Measurements from ENCODE around the gene PIM3. TPM values are rescaled to one million over a fixed set of nuclear protein-coding genes. Genes with fewer than 3 reads are reported as not detected.
A peak's percentile ranks its signal among the peaks of the same experiment; 100 is the strongest.

PIM3 gene
- total RNA-seq, 2 experiments from 2014 or later, result 202 to 210 TPM

DNA sequence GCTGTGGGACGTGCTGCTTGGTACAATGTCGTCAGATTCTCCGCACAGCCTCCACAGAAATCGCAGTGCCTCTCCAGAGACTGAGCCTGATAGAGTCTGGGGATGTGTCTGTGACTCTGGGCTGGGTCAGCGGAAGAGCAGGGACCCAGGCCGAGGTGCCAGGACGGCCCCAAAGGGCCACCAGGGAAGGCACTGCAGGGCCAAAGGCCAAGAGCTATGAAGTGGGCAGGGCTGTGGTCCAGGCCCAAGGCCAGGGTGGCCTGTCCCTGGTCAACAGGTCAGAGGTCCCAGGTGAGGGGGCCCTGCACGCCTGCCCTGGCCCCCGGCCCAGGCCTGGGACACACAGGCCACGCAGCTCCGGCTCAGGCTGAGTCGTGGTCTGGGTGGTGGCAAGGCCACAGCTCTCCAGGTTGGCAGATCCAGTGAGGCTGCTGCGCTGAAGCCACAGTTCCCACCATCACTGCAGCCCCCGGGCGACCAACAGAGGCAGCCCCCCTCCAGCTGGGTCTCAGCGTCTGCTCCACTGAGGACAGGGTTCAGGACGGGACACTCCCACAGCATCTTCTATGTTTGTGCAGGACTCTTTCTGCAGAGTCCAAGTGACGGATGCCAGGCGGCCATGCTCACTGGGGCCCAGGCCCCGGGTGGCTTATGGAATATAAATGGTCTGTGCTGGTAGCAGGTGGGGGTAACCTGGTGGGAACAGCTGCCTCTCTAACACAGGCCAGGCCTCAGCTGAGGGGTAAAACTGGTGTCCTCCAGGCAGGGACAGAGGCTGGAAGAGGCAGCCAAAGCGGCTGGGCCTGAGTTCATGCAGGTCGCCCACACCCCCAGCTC lies 4.8 kb upstream of the PIM3 start:
- intact Hi-C loops (cut with micrococcal nuclease), result no loop called here
- H3K27ac Mint-ChIP-seq, result no peak overlapping the region
- H3K9me3 Mint-ChIP-seq, result no peaks in the 10 kb centered on the region
- no peak for DNase-seq
- peaks cover 6% of the 10 kb centered on the region for H3K4me1 Mint-ChIP-seq (ENCODE audit: low read depth)
- no peaks in the 10 kb centered on the region for H3K36me3 Mint-ChIP-seq (ENCODE audit: low read depth)
- H3K27me3 Mint-ChIP-seq (ENCODE audit: low read depth), result no peaks in the 10 kb centered on the region
- no peak overlapping the region for H3K4me3 Mint-ChIP-seq
- CTCF ChIA-PET, result interaction anchor here (0.6 to 0.8 kb wide), 2 partner anchors 75 to 135 kb away, joined by 3 to 4 read pairs; no protein-coding TSS in a partner anchor

DNA sequence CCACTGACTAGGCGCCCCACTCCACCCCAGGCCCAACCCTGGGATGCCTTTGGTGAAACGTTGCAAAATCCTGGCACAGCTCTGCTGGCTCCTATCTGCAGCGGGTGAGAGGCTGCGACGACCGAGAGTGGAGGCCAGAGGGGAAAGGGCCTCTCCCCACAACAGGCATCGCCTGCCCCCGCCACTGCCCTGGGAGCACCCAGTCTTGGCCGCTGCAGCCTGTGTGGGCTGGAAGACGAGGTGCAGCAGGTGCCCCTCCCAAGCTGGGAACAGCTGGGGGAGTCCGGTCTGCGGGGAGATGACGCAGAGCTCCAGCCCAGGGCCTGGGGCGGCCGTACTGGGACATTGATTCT lies 4.2 kb upstream of the PIM3 start:
- Mint-ChIP-seq H3K27ac (no peak overlapping the region), H3K4me3 (no peak overlapping the region), H3K27me3 (ENCODE audit: low read depth) (no peaks in the 10 kb centered on the region), H3K36me3 (ENCODE audit: low read depth) (peaks cover under 1% of the 10 kb centered on the region), H3K9me3 (no peaks in the 10 kb centered on the region), H3K4me1 (ENCODE audit: low read depth) (peaks cover 6% of the 10 kb centered on the region)
- CTCF ChIA-PET, result interaction anchor here (0.8 kb wide), 1 partner anchor 74 kb away, joined by 3 read pairs; no protein-coding TSS in a partner anchor
- intact Hi-C loops (cut with micrococcal nuclease), result no loop called here
- no peak for DNase-seq

DNA sequence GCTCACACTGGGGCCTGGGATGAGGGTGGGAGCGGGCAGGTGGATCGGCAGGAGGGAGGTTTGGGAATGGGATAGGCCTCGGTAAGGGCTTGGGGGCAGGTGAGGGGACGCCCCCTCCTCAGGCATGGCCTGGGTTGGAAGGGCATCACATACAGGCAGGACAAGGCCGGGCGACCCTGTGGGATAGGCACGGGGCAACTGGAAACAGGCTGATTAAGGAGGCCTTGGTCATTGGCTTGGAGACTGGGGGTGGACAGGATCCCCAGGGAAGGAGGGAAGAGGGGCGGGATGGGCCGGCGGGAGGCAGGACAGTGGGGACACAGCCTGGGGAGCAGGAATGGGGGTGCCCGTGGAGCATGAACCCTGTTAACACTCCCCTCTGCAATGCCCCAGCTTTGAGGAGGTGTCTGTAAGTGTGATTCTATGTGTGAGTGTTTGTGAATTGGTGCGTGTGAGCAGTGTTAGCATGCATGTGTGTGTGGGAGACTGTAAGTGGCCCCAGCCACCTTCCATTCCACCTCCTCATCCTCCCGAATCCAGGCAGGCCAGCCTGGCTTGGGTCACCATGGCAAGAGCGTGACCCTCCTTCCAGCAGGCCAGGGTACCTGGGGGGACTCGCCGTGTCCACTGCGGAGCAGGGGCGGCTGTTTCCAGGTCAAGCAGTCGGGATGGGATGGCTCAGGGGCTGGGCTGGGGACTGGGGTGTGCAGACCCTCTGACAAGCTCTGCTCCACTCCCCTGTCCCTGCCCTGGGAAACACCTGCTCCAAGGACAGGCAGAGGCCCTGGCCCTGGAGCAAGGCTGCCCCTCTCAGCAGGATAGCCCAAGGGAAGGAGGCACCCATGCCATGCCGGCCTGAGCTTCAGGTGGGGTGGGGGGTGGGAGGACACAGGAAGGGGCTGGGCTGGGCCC lies 3.4 kb upstream of the PIM3 start:
- no peak for DNase-seq
- CTCF ChIA-PET, result interaction anchor here (0.9 kb wide), 1 partner anchor 27 kb away, joined by 3 read pairs; no protein-coding TSS in a partner anchor
- intact Hi-C loops (cut with micrococcal nuclease), result no loop called here
- H3K4me1 Mint-ChIP-seq (ENCODE audit: low read depth), result peaks cover 6% of the 10 kb centered on the region
- H3K27me3 Mint-ChIP-seq (ENCODE audit: low read depth), result no peaks in the 10 kb centered on the region
- H3K9me3 Mint-ChIP-seq, result no peaks in the 10 kb centered on the region
- peak overlapping the region; percentile 15 for H3K4me3 Mint-ChIP-seq
- H3K27ac Mint-ChIP-seq, result peak overlapping the region; percentile 36
- H3K36me3 Mint-ChIP-seq (ENCODE audit: low read depth), result peaks cover 7% of the 10 kb centered on the region

DNA sequence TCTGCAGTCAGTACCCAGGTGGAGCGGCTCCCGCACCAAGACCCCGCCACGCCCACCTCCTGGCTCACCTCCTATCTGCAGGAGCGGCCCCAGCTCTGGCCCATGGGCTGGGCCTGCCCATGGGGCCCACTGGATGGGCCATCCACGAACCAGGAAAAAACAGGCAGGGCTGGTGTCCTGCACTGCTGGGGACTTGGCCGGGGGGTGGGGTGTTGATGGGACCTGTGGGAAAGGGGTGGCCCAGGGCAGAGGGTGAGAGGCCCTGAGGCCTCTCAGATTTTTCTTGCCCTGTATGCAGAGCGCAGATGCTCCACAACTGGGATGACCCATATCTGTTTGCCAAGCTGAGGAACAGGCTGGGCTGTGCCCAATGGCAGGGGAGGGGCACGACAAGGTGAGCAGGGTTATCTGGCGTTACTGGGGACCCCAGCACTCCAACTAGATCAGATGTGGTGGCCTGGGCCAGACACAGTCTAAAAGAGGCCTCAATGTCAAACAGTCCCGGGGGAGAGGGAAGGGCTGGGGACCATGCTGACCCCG lies 2.7 kb upstream of the PIM3 start:
- Mint-ChIP-seq H3K27ac (peak overlapping the region; percentile 13), H3K9me3 (no peaks in the 10 kb centered on the region), H3K27me3 (ENCODE audit: low read depth) (no peaks in the 10 kb centered on the region), H3K4me3 (peak overlapping the region; percentile 14), H3K4me1 (ENCODE audit: low read depth) (peaks cover 6% of the 10 kb centered on the region), H3K36me3 (ENCODE audit: low read depth) (peaks cover 11% of the 10 kb centered on the region)
- intact Hi-C loops (cut with micrococcal nuclease), result no loop called here
- no peak for DNase-seq
- CTCF ChIA-PET, result interaction anchor here (0.9 to 1.6 kb wide), 2 partner anchors 28 to 190 kb away, joined by 3 to 4 read pairs; no protein-coding TSS in a partner anchor

DNA sequence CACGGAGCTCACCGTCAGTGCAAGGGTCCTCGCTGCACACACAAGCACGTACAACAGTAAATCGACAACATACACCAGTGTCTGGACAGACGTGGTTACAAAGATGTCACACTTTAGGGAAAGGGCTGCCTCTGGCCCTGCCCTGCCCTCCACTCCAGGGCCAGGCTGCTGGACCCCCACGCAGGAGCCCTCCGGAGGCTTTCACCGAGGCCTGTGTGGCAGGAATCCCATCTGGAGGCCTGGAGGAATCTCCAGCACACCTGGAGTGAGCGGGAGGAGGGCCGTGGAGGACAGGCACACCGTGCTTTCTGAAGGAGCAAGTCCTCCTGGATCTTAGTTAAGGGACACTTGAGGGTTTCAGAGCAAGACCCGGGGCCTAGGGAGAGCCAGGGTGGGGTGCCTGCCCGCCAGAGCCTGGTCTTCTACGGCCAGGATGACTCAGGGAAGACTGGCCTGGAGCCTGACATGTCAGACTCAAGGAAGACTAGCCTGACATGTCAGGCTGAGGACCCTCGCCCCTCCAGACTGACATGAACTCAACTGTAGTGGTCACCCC lies 2.1 kb upstream of the PIM3 start:
- Mint-ChIP-seq H3K4me1 (ENCODE audit: low read depth) (peaks cover 6% of the 10 kb centered on the region), H3K9me3 (no peaks in the 10 kb centered on the region), H3K27ac (peak overlapping the region; percentile 93), H3K36me3 (ENCODE audit: low read depth) (peaks cover 17% of the 10 kb centered on the region), H3K27me3 (ENCODE audit: low read depth) (no peaks in the 10 kb centered on the region), H3K4me3 (peak overlapping the region; percentile 84)
- CTCF ChIA-PET, result interaction anchor here (0.9 to 1.6 kb wide), 2 partner anchors 28 to 191 kb away, joined by 3 to 4 read pairs; no protein-coding TSS in a partner anchor
- intact Hi-C loops (cut with micrococcal nuclease), result no loop called here
- DNase-seq, result no peak

DNA sequence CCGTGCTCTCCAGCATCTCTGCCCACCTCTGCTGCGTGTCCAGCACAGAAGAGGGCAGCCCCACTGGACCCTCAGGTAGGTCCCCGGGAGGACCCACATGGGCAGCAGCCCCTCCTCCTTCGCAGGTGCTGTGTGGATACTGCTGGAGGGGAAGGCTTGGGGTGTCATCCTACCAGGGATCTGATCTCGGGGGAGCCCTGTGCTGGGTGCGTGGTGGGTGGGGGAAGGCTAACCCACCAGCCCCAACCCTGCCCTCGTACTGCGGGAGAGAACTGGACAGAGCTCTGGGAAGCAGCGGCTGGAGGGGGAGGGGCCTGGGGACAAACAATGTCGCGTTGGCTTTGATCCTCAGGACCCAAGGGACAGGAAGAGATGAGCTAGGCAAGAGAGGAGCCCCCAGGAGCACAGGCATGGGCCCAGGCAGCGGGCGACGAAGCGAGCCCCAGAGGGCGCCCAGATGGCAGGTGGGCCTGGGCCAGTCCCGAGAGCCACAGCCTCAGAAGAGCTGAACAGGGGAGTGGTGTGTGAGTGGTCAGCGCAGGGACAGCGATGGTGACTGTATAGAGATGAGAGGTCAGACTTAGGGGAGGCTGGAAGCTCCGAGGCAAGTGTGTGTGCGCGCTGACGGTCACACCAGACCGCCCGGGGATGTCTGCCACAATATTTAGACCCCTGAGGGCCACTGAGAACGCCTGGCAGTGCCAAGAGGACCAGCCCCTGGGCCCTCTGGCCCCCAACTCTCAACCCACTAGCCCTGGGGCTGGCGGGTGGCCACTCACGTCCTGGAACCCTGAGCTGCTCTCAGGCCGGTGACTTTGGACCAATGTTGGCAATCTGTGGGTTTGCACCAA lies 1.4 kb upstream of the PIM3 start:
- H3K36me3 Mint-ChIP-seq (ENCODE audit: low read depth), result peaks cover 24% of the 10 kb centered on the region
- CTCF ChIA-PET, result interaction anchor here (0.8 to 1.6 kb wide), 3 partner anchors 13 to 192 kb away, joined by 3 to 4 read pairs (median 4); no protein-coding TSS in a partner anchor
- no peak for DNase-seq
- peak overlapping the region; percentile 84 for H3K4me3 Mint-ChIP-seq
- no peaks in the 10 kb centered on the region for H3K9me3 Mint-ChIP-seq
- intact Hi-C loops (cut with micrococcal nuclease), result no loop called here
- H3K27me3 Mint-ChIP-seq (ENCODE audit: low read depth), result no peaks in the 10 kb centered on the region
- H3K27ac Mint-ChIP-seq, result peak overlapping the region; percentile 93
- H3K4me1 Mint-ChIP-seq (ENCODE audit: low read depth), result peaks cover 13% of the 10 kb centered on the region

DNA sequence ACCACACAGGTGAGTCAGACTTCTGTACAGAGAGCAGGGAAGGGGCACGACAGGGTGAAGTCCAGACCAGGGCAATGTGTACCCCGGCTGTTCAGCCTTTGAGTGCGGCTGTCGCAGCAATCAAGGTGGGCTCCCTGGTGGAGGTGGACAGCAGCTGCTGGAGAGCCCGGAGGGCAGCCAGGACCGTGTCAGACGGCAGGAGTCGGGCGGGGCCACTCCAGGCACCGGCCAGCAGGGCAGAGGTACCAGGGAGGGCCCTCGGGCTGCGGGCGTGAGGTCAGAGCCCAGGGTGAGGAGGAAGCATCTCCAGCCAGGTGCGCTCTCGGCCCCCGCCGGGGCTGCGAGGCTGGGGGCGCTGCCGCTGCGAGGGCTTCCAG lies 802 bp upstream of the PIM3 start:
- Mint-ChIP-seq H3K4me3 (peak overlapping the region; percentile 84), H3K4me1 (ENCODE audit: low read depth) (peaks cover 18% of the 10 kb centered on the region), H3K36me3 (ENCODE audit: low read depth) (peaks cover 30% of the 10 kb centered on the region), H3K27ac (peak overlapping the region; percentile 93), H3K27me3 (ENCODE audit: low read depth) (no peaks in the 10 kb centered on the region), H3K9me3 (no peaks in the 10 kb centered on the region)
- intact Hi-C loops (cut with micrococcal nuclease), result loop anchor here (1.0 to 5.0 kb wide), 5 partner anchors 14 to 566 kb away; partner anchors contain the start of gene SCO2
- CTCF ChIA-PET, result interaction anchor here (0.8 to 1.6 kb wide), 3 partner anchors 13 to 192 kb away, joined by 3 to 4 read pairs (median 4); no protein-coding TSS in a partner anchor
- DNase-seq, result peak; percentile 65

DNA sequence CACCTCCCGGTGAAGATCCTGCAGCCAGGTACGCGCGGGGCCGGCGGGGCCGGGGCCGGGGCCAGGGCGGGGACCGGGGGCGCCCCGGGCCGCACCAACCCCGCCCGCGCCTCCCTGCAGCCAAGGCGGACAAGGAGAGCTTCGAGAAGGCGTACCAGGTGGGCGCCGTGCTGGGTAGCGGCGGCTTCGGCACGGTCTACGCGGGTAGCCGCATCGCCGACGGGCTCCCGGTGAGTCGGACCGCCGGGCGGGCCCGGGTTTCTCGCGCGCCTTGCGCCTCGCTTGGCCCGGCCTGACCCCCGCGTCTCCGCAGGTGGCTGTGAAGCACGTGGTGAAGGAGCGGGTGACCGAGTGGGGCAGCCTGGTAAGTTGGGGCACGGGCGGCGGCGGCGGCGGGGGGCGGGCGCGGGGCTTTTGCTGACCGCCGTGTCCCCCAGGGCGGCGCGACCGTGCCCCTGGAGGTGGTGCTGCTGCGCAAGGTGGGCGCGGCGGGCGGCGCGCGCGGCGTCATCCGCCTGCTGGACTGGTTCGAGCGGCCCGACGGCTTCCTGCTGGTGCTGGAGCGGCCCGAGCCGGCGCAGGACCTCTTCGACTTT lies 531 bp downstream of the PIM3 start:
- peaks cover 25% of the 10 kb centered on the region for H3K4me1 Mint-ChIP-seq (ENCODE audit: low read depth)
- peak; percentile 43 for DNase-seq
- peaks cover 34% of the 10 kb centered on the region for H3K36me3 Mint-ChIP-seq (ENCODE audit: low read depth)
- intact Hi-C loops (cut with micrococcal nuclease), result loop anchor here (2.0 to 5.0 kb wide), 3 partner anchors 16 to 511 kb away; no protein-coding TSS in a partner anchor
- CTCF ChIA-PET, result interaction anchor here (1.2 kb wide), 1 partner anchor 69 kb away, joined by 6 read pairs; no protein-coding TSS in a partner anchor
- H3K9me3 Mint-ChIP-seq, result no peaks in the 10 kb centered on the region
- H3K27me3 Mint-ChIP-seq (ENCODE audit: low read depth), result no peaks in the 10 kb centered on the region
- H3K4me3 Mint-ChIP-seq, result peak overlapping the region; percentile 91
- peak overlapping the region; percentile 94 for H3K27ac Mint-ChIP-seq

DNA sequence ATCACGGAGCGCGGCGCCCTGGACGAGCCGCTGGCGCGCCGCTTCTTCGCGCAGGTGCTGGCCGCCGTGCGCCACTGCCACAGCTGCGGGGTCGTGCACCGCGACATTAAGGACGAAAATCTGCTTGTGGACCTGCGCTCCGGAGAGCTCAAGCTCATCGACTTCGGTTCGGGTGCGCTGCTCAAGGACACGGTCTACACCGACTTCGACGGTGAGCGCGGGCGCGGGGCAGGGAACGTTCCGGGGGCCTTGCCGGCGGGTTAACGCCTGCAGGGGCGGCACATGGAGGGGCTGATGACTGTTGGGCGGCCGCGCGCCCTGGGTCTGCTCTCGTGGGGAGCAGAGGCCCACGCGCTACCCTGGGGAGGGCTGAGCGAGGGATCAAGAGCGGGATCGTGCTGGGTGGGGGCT lies 1.0 kb downstream of the PIM3 start:
- Mint-ChIP-seq H3K36me3 (ENCODE audit: low read depth) (peaks cover 34% of the 10 kb centered on the region), H3K4me1 (ENCODE audit: low read depth) (peaks cover 30% of the 10 kb centered on the region), H3K27me3 (ENCODE audit: low read depth) (no peaks in the 10 kb centered on the region), H3K9me3 (no peaks in the 10 kb centered on the region), H3K4me3 (peak overlapping the region; percentile 91), H3K27ac (peak overlapping the region; percentile 94)
- intact Hi-C loops (cut with micrococcal nuclease), result loop anchor here (1.0 to 5.0 kb wide), 6 partner anchors 15 to 511 kb away; no protein-coding TSS in a partner anchor
- CTCF ChIA-PET, result interaction anchor here (1.0 to 1.3 kb wide), 3 partner anchors 10 to 69 kb away, joined by 3 to 6 read pairs (median 4); no protein-coding TSS in a partner anchor
- no peak for DNase-seq

DNA sequence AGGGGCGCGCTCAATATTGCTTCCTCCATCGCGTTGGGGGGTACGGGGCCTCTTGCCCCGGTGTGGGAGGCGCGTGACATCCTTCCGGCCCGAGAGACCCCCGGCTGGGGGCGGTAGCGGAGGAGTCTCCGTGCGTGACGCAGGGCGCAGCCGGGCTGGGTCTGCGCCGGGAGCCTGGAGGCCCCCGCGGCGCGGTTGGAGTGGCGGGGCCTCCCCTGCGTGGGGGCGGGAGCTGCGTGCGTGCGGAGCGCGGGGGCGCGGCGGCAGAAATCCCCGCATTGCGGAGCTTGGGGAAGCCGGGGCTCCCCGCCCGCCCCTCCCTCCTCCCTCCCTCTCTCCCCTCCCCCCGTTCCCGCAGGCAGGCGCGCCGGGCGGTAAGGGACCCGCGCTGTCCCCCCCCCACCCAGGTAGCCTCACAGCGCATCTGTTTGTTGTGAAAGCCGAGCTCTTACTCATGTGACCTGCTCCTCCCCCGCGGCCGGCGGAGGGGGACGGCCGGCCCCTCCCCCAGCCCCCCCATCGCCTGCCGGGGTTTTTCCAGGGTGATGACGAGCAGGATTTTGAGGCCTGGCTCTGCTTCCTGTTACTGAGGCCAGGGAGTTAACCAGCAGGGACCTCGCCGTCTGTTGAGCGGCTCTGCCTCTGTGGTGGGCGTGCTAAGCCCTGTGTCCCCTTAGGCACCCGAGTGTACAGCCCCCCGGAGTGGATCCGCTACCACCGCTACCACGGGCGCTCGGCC lies 1.6 kb downstream of the PIM3 start:
- Mint-ChIP-seq H3K4me3 (peak overlapping the region; percentile 91), H3K27me3 (ENCODE audit: low read depth) (no peaks in the 10 kb centered on the region), H3K4me1 (ENCODE audit: low read depth) (peaks cover 30% of the 10 kb centered on the region), H3K36me3 (ENCODE audit: low read depth) (peaks cover 34% of the 10 kb centered on the region), H3K9me3 (no peaks in the 10 kb centered on the region), H3K27ac (peak overlapping the region; percentile 94)
- intact Hi-C loops (cut with micrococcal nuclease), result loop anchor here (1.0 to 5.0 kb wide), 5 partner anchors 26 to 510 kb away; no protein-coding TSS in a partner anchor
- CTCF ChIA-PET, result interaction anchor here (1.0 to 1.3 kb wide), 3 partner anchors 10 to 68 kb away, joined by 3 to 6 read pairs (median 4); no protein-coding TSS in a partner anchor
- peak; percentile 98 for DNase-seq

Data from activated naive CD4-positive, alpha-beta T cell treated with anti-CD3 and anti-CD28 coated beads for 36 hours (primary cell).